Stimulated activated CD4-positive, alpha-beta T cell treated with anti-CD3 and anti-CD28 coated beads, Interleukin-12 subunit alpha, Interleukin-12 subunit beta, amount 100 ng/mL, for 4 hours (primary cell): ENCODE data around the gene ELOVL2.

Experiments
- DNase-seq: peaks from one replicate; pipeline ENCODE4 v3.0.0-alpha.2; 2020

ELOVL2 gene

GRCh38 chr6:11056871-11057270 lies 12.8 kb upstream of the ELOVL2 start:
- no peak for DNase-seq

GRCh38 chr6:11055127-11055627 lies 11.1 kb upstream of the ELOVL2 start:
- DNase-seq = no peak

GRCh38 chr6:11054722-11055121 lies 10.6 kb upstream of the ELOVL2 start:
- no peak for DNase-seq

GRCh38 chr6:11053307-11053706 lies 9.2 kb upstream of the ELOVL2 start:
- no peak for DNase-seq

- no peak for DNase-seq
Measured at GRCh38 chr6:11050731-11051130, 6.6 kb upstream of the ELOVL2 start.

GRCh38 chr6:11044712-11045167 lies 635 bp upstream of the ELOVL2 start:
- no peak for DNase-seq

GRCh38 chr6:11043378-11043960 lies 636 bp downstream of the ELOVL2 start:
- no peak for DNase-seq

- DNase-seq = no peak
Measured at GRCh38 chr6:11042750-11043377, 1.2 kb downstream of the ELOVL2 start.

- DNase-seq = no peak
Measured at GRCh38 chr6:11042025-11042749, 1.9 kb downstream of the ELOVL2 start.

- no peak for DNase-seq
Measured at GRCh38 chr6:11040134-11040533, 4.0 kb downstream of the ELOVL2 start.

- no peak for DNase-seq
Measured at GRCh38 chr6:11039040-11039439, 5.1 kb downstream of the ELOVL2 start.

GRCh38 chr6:11036977-11037430 lies 7.1 kb downstream of the ELOVL2 start:
- DNase-seq = no peak

GRCh38 chr6:11036351-11036740 lies 7.8 kb downstream of the ELOVL2 start:
- DNase-seq = no peak

- DNase-seq = no peak
Measured at GRCh38 chr6:11035616-11036350, 8.3 kb downstream of the ELOVL2 start.

- no peak for DNase-seq
Measured at GRCh38 chr6:11033825-11034224, 10.3 kb downstream of the ELOVL2 start.

GRCh38 chr6:11030904-11031303 lies 13.2 kb downstream of the ELOVL2 start:
- no peak for DNase-seq

GRCh38 chr6:11028959-11029358 lies 15.1 kb downstream of the ELOVL2 start:
- no peak for DNase-seq

- DNase-seq = no peak
Measured at GRCh38 chr6:11027565-11028110, 16.5 kb downstream of the ELOVL2 start.

GRCh38 chr6:11025921-11026635 lies 18.0 kb downstream of the ELOVL2 start:
- no peak for DNase-seq

GRCh38 chr6:11025130-11025529 lies 19.0 kb downstream of the ELOVL2 start:
- DNase-seq = no peak

GRCh38 chr6:11023032-11023431 lies 21.1 kb downstream of the ELOVL2 start:
- DNase-seq = no peak

GRCh38 chr6:11021714-11022113 lies 22.4 kb downstream of the ELOVL2 start:
- DNase-seq = no peak
